Hindlimb muscle (tissue), 1 donor: ENCODE results near the gene S1PR5. TPM values are rescaled to one million over a fixed set of nuclear protein-coding genes. Genes with fewer than 3 reads are reported as not detected.

Experiments used
- DNase-seq: peaks from one replicate; pipeline ENCODE4 v3.0.0-alpha.2; 2013
- polyA plus RNA-seq: library from polyadenylated mRNA; unstranded; fragments of 120-200 nt; gene quantifications from one replicate; pipeline ENCODE4 v1.2.1, GENCODE V29; 2013; ENCODE audit not compliant: insufficient read length

The S1PR5 gene
- polyA plus RNA-seq, 1 donor, result 1.2 TPM

- DNase-seq, result no peak
Observed at GRCh38 chr19:10464456-10464855, 52.8 kb downstream of the S1PR5 start.

Other genes starting within 250 kb of the S1PR5 start
- gene ICAM1, start 246.3 kb downstream of the S1PR5 start, polyA plus RNA-seq, result 9.5 TPM
- gene ICAM4, start 230.5 kb downstream of the S1PR5 start, polyA plus RNA-seq, result 0.45 TPM
- gene ICAM5, start 227.5 kb downstream of the S1PR5 start, polyA plus RNA-seq, result 0.23 TPM
- gene ZGLP1, start 207.6 kb downstream of the S1PR5 start, polyA plus RNA-seq, result 5.0 TPM
- gene FDX2, start 201.4 kb downstream of the S1PR5 start, polyA plus RNA-seq, result 19.4 TPM
- gene RAVER1, start 183.9 kb downstream of the S1PR5 start, polyA plus RNA-seq, result 18.4 TPM
- 5.8 TPM for gene ICAM3, start 177.8 kb downstream of the S1PR5 start, polyA plus RNA-seq
- 71.8 TPM for gene TYK2, start 136.9 kb downstream of the S1PR5 start, polyA plus RNA-seq
- 137 TPM for gene CDC37, start 113.9 kb downstream of the S1PR5 start, polyA plus RNA-seq
- gene PDE4A, start 96.9 kb downstream of the S1PR5 start, polyA plus RNA-seq, result 5.0 TPM
- 65.6 TPM for gene KEAP1, start 14.1 kb downstream of the S1PR5 start, polyA plus RNA-seq
- gene ATG4D, start 26.5 kb upstream of the S1PR5 start, polyA plus RNA-seq, result 26.2 TPM
- 27.5 TPM for gene KRI1, start 48.6 kb upstream of the S1PR5 start, polyA plus RNA-seq
- gene CDKN2D, start 51.5 kb upstream of the S1PR5 start, polyA plus RNA-seq, result 14.4 TPM
- 0.86 TPM for gene AP1M2, start 69.9 kb upstream of the S1PR5 start, polyA plus RNA-seq
- gene SLC44A2, start 108.1 kb upstream of the S1PR5 start, polyA plus RNA-seq, result 184 TPM
- 175 TPM for gene ILF3, start 136.9 kb upstream of the S1PR5 start, polyA plus RNA-seq
- 36.8 TPM for gene QTRT1, start 184.0 kb upstream of the S1PR5 start, polyA plus RNA-seq
- gene DNM2, start 200.6 kb upstream of the S1PR5 start, polyA plus RNA-seq, result 87.4 TPM